Transverse colon (tissue), 4 donors: ENCODE results near the gene DDX27. TPM values are rescaled to one million over a fixed set of nuclear protein-coding genes. Genes with fewer than 3 reads are reported as not detected.

Experiments
- DNase-seq: peaks from one replicate; pipeline ENCODE4 v3.0.0-alpha.2; 2019
- H3K27ac ChIP-seq, 4 donors: fragments of 200-600 bp; sonication (generic); 2 replicates each; pipeline ENCODE4 v1.5.1; 2016 to 2018; ENCODE audit warnings: inconsistent platforms in 4 of 4
- H3K27me3 ChIP-seq: fragments of 200-600 bp; sonication (generic); 2 replicates; pipeline ENCODE4 v1.5.1; 2017; ENCODE audit warnings: inconsistent platforms
- H3K36me3 ChIP-seq, 4 donors: fragments of 200-600 bp; sonication (generic); 2 replicates each; pipeline ENCODE4 v1.5.1; 2017 to 2019; ENCODE audit warnings: inconsistent platforms in 4 of 4
- H3K4me1 ChIP-seq, 4 donors: fragments of 200-600 bp; sonication (generic); 2 replicates each; pipeline ENCODE4 v1.5.1; 2017 to 2020; ENCODE audit warnings: inconsistent platforms in 4 of 4
- H3K4me3 ChIP-seq, 4 donors: fragments of 200-600 bp; sonication (generic); 1 replicate in 1 of 4; 2 replicates in 3 of 4; pipeline versions ENCODE4 v1.5.1 to v1.6.1; 2017 to 2019; ENCODE audit warnings: inconsistent platforms in 4 of 4
- H3K9me3 ChIP-seq, 2 donors: fragments of 200-600 bp; sonication (generic); 2 replicates each; pipeline ENCODE4 v1.5.1; 2017 to 2019; ENCODE audit warnings: inconsistent platforms in 2 of 2
- EP300 ChIP-seq: sonication (generic); formaldehyde crosslinking; IDR thresholded peaks from one replicate; pipeline ENCODE4 v1.6.1; 2017; ENCODE audit warnings: antibody characterized with exemption, low read depth
- POLR2A ChIP-seq: fragments of 450-650 bp; IDR thresholded peaks from one replicate; pipeline ENCODE4 v1.6.1; 2016; ENCODE audit warnings: antibody characterized with exemption, mild to moderate bottlenecking, moderate library complexity
- POLR2AphosphoS5 ChIP-seq, 3 donors: sonication (generic); formaldehyde crosslinking; IDR thresholded peaks; one replicate each; pipeline ENCODE4 v1.6.1; 2016; ENCODE audit warnings: antibody characterized with exemption in 3 of 3
- WGBS, 2 donors: methylation state at CpG; one replicate each; pipeline ENCODE4 v1.1.5; 2018; ENCODE audit warnings: low coverage in 1 of 2; 5-methylcytosine and 5-hydroxymethylcytosine counted together
- in situ Hi-C, 4 donors: fragments of 200-750 bp; cut with MboI; loops; one replicate each; pipeline versions ENCODE4 v1.15.0 to v1.15.1; 2017; ENCODE audit warnings: low sequenced_read_pairs in 3 of 4, low pct_ligation_motif_present in 1 of 4, low pct_unique_long_range_greater_than_20kb in 1 of 4
- intact Hi-C: fragments of 100-400 bp; cut with DNase I; formaldehyde crosslinking; loops from one replicate; pipeline ENCODE4 v1.15.1; 2023; ENCODE audit warnings: low total_unique reads
- small RNA-seq, 4 donors: library from RNA; depleted of rRNA; stranded (forward); fragments of <200 nt; gene quantifications; one replicate each; pipeline ENCODE3, GENCODE V24; 2016
- total RNA-seq, 4 donors: library from RNA; depleted of rRNA; stranded (reverse); fragments of >200 nt; gene quantifications; one replicate each; pipeline ENCODE4 v1.1.0, GENCODE V29; 2016
- TF ChIP-seq, protein P1 (sequence below), 5 experiments: fragments of 200-600 bp in 3 of 5; fragments of 450-650 bp in 2 of 5; sonication (generic) in 3 of 5; IDR thresholded peaks; 1 replicate in 2 of 5; 2 replicates in 3 of 5; pipeline ENCODE4 v1.5.1; 2016 to 2017; ENCODE audit warnings: antibody characterized with exemption in 5 of 5, inconsistent platforms in 3 of 5, mild to moderate bottlenecking in 2 of 5, moderate library complexity in 1 of 5

The DDX27 gene
- total RNA-seq, 4 donors from 2014 or later = 13.1 to 37.0 (median 24.8) TPM

GRCh38 chr20:49293122-49293521, 73.9 kb downstream of the DDX27 start:
- TF ChIP-seq, protein P1, sequence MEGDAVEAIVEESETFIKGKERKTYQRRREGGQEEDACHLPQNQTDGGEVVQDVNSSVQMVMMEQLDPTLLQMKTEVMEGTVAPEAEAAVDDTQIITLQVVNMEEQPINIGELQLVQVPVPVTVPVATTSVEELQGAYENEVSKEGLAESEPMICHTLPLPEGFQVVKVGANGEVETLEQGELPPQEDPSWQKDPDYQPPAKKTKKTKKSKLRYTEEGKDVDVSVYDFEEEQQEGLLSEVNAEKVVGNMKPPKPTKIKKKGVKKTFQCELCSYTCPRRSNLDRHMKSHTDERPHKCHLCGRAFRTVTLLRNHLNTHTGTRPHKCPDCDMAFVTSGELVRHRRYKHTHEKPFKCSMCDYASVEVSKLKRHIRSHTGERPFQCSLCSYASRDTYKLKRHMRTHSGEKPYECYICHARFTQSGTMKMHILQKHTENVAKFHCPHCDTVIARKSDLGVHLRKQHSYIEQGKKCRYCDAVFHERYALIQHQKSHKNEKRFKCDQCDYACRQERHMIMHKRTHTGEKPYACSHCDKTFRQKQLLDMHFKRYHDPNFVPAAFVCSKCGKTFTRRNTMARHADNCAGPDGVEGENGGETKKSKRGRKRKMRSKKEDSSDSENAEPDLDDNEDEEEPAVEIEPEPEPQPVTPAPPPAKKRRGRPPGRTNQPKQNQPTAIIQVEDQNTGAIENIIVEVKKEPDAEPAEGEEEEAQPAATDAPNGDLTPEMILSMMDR (IDR thresholded peaks at IDR 0.05) = no peak
- TF ChIP-seq EP300 (no peak), POLR2A (no peak), POLR2AphosphoS5 (IDR thresholded peaks at IDR 0.05) (no peak)
- Histone ChIP-seq H3K27me3 (no peaks in the 10 kb centered on the region), H3K27ac (no peak overlapping the region), H3K4me1 (peaks cover 0 to 7% (median 0%) of the 10 kb centered on the region in 4 donors), H3K4me3 (no peak overlapping the region), H3K36me3 (peaks cover 0 to 42% (median 10%) of the 10 kb centered on the region in 4 donors), H3K9me3 (no peaks in the 10 kb centered on the region)
- no peak for DNase-seq
- WGBS, 2 donors = 95 to 100% methylated on average over 2 to 6 of the region's 6 CpGs
- in situ Hi-C loops (no loop called here), intact Hi-C loops (no loop called here)

Small RNA genes within 50 kb of the gene (small RNA-seq; reads per million reads assigned to genes)
- gene SNORD12B (1,217 to 7,567 (median 1,586) reads per million in 4 donors), gene SNORD12C (657 to 2,771 (median 783) reads per million in 4 donors)

Other genes with a start within 250 kb of the DDX27 start
- gene CSE1L, start 173.1 kb upstream of the DDX27 start, total RNA-seq = 10 to 100 TPM; 11.5 to 27.0 (median 15.5) TPM
- 10 to 100 TPM; 66.7 to 79.7 (median 73.3) TPM for gene STAU1, start 31.1 kb upstream of the DDX27 start, total RNA-seq
- 10 to 100 TPM; 29.1 to 35.4 (median 33.5) TPM for gene ZNFX1, start 58.6 kb downstream of the DDX27 start, total RNA-seq